ENCODE data around the gene SP3. TPM values are rescaled to one million over a fixed set of nuclear protein-coding genes. Genes with fewer than 3 reads are reported as not detected.
A peak's percentile ranks its signal among the peaks of the same experiment; 100 is the strongest.

Gene SP3
- total RNA-seq, 1 donor from 2014 or later: 90.9 TPM

DNA sequence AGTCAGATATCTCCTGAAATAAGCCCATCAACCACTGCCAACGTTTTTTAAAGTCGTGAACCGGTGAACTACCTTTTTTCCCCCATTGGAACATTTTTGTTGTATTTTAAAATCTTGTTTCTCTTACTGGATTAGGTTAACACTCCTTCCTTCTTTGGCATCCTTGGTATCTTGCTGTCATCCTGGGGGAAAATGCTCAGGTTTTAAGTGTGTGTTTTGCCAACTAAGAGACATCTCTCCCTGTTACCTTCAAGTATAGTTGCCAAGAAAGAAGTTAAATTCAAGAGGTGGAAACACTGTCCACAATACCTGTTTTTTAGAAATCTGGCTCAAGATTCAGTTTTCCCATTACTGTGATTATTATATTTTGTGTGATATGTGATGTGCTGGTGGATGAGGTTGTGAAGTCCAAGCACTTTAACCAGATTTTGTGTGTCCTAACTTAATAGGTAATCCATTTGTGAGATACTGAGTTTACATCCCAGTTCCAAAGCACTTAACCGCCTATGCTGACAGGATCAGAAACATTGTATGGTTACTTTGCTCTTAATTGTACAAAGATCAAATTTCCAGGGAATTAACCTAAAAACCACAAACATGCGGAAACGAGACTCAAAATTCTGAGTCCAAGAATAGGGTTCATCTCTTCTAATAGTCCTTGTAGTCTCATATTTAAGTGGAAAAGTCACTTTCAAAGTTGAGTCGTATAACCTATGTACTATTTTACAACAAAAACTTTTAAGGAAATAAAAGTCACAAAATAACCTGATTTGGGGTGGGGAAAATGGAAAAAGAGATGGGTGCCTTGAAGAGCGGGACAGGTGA lies 1.3 kb upstream of the SP3 start:
- DNase-seq (ENCODE audit: low read depth): peak; percentile 71

DNA sequence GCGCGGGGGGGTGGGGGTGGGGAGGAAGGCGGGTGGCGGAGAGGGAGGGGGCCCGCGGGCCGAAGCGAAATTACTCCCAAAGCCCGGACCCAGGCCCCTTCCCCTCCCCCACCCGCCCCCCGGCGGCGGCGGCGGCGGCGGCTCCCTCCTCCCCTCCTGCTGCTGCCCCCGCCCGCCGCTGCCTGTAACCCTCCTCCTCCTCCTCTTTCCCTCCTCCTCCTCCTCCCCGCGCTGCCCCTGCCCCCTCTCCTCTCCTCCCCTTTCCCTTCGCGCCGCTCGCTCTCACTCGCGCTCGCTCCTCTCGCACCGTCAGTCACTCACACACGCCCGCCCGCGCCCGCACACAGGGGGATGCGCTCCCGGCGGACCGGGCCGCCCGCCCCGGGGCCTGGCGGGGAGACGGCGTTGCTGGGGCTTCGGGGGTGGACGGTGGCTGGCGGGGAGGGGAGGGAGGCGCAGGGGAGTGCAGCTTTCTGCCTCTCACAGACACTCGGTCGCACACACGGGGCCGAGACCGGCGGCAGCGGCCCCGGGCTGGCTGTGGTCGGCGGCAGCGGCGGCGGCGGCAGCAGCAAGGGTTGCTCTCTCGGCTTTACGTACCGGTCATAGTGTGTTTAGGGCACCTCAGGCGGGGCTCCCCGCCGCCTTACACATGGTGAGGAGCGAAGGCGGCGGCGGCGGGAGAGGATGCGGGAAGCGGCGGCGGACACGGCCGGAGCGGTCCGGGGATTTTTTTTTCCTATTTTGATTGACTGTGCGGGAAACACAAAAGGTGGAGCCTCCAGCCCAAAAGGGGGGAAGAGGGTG lies 405 bp downstream of the SP3 start:
- DNase-seq (ENCODE audit: low read depth): peak; percentile 42

DNA sequence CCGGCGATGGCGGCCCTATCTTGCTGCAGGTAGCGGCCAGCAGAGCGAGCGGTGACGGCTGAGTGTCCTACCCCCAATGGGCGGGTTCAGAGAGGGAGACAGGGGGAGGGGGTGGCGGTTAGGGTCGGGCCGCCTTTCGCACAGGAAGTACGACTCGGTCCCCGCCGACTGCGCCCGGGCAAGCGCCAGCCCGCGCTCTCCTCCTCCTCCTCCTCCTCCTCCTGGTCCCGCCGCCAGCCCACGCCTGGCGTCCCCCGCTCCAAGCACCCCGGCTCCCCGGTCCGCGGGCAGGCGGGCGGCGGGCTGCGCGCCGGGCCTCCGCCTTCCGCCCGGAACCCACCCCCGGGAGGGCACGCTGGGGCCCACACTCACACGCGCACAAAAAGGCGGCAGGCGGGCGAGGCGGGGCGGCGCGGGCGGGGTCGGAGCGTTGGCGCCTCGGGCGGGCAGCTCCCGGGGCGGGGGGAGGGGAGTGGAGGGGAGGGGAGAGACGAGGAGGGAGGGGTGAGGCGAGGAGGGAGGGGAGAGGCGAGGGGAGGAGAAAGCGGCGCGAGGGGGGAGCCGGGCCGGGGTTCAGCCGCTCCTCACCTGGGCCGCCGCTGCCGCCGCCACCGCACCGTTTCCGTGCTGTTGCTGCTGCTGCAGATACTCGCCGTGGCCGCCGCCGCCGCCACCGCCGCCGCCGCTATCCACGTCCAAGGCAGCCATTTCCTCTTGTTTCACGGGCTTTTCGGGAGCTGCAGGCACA lies 1.2 kb downstream of the SP3 start:
- DNase-seq (ENCODE audit: low read depth): peak; percentile 59

DNA sequence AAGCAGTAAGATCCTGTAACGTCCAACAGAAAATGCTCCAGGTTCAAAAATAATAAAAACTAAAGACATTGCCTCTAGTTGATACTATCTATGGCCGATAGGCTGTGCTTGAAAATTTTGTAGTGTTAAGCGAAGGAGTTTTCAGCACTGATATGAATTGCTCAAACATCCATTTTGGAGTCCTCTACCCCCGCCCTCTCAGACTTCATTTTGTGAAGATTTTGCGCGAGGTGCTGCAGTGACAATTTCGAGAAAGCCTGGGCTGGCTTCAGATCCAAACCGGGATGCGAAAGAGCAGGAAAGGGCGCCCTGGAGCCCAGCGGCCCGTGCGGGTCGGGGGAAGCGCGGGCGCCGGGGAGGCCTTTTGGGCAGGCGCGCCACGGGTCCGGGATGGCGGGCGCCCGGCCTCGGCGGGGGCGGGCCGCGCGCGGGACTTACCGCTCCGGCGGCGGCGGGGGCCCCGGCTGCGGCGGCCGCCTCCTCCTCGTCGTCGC lies 1.8 kb downstream of the SP3 start:
- DNase-seq (ENCODE audit: low read depth): peak; percentile 72

DNA sequence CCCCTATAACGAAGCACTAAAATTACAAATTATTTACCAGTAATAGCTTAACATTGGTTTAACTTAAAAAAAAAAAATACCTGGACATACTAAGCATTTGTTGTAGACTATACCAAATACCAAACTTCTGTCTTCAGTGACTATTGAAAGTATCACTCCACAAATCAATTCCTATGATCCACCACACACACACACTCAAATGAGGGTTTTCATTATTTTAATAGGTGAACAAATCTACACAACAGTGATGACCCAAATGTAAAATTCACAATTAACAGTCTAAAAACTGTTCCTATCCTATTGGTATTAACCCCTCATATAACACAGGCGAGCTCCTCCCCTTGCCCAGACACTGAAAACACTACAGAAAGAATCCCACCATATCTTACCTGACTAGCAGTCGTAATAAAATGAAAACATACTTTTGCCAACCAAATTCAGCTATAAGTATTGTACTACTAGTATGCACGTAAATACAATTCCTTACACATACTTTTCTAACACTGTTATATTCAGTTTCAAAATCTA lies 2.5 kb downstream of the SP3 start:
- no peak for DNase-seq (ENCODE audit: low read depth)

DNA sequence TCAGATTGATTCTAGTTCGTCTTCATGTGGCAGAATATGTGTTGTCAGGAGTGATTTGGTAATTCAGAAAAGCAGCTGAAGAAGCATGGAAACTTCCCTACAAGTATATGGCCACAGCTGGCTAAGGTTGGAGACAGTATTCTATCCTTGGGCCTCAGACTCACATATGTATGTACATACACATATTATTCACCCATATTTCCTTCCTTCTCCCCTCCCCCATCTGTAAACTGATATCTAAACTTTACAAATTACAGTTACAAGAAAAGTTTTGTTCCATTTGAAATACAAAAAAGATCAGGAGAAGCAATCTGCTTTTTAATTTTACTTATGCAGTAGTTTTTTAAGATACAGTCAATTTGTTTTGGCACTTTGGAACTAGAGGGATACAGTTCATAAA lies 3.1 kb downstream of the SP3 start:
- DNase-seq (ENCODE audit: low read depth): no peak

DNA sequence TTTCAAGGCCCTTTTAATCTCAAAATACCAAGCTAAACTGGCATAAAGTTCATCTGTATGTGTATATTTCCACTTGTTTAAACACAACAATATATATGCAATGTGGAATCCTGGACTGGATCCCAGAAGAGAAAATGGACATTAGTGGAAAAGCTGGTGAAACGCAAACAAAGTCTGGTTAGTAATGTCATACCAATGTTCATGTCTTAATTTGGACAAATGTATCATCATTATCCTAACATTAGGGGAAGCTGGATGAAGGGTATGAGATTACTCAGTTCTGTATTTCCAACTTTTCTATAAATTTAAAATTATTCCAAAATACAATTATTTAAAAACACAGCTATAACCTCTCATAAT lies 3.8 kb downstream of the SP3 start:
- DNase-seq (ENCODE audit: low read depth): no peak

GRCh38 chr2:173959909-173960308 lies 5.3 kb downstream of the SP3 start:
- no peak for DNase-seq (ENCODE audit: low read depth)

DNA sequence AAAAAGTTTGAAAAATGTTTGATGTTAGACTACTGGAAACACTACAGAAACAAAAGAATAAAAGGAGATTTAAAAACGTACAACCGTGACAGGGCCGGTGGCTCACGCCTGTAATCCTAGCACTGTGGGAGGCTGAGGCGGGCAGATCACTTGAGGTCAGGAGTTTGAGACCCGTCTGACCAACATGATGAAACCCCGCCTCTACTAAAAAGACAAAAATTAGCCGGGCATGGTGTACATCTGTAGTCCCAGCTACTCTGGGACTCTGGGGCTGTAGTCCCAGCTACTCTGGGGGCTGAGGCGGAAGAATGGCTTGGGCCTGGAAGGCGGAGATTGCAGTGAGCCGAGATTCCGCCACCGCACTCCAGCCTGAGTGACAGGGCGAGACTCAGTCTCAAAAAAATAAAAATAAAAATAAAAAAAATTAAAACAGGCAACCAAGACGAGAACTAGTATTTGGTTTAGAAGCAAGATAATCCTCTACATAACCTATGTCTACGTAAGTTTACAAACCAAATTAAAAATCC lies 5.8 kb downstream of the SP3 start:
- DNase-seq (ENCODE audit: low read depth): no peak

DNA sequence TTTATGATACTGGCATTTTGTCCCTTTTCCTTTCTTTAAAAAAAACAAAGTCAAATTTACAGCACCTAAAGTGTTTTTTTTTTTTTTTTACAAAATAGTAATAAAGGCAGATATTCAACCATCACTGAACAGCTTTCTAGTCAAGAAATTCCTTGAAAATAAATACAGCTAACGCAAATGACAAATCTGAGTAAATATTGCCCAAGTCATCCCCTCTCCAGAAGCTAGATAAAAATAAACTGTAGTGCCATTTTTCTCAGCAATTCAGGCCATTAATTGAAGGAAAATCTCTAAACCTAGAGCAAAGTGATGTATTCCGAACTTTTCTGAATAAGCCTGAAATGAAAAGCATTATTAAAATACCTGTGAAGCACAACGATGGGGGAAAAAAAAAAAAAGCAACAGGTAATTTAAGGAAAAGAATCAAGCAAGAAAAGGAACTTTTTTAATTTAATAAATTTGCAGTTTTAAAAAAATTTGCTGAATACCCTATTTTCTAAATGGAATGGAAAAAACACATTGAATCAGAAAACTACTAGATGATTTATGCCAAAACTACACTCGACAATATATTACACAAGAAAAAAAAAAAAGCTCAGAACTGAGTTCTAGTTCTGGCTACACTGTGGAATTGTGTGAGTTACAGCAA lies 6.9 kb downstream of the SP3 start:
- no peak for DNase-seq (ENCODE audit: low read depth)

DNA sequence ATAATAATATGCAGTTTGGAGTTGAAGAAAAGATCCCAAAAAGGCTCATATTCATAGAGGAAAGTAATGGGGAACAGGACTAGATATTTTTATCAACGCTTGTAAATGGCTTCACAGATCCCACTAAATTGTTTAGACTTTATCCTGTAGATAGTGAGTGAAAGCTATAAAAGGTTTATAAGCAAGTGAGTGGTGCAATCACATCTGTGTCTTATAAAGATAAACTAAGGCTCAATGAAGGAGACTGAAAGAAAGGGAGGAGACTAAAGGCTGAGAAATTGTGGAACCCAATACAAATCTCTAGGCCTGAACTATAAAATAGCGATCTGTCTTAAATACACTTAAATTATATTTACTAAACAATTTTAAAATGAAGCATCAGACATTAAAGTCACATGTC lies 7.7 kb downstream of the SP3 start:
- DNase-seq (ENCODE audit: low read depth): no peak

- no peak for DNase-seq (ENCODE audit: low read depth)
Observed at GRCh38 chr2:173956454-173956853, 8.7 kb downstream of the SP3 start.

DNA sequence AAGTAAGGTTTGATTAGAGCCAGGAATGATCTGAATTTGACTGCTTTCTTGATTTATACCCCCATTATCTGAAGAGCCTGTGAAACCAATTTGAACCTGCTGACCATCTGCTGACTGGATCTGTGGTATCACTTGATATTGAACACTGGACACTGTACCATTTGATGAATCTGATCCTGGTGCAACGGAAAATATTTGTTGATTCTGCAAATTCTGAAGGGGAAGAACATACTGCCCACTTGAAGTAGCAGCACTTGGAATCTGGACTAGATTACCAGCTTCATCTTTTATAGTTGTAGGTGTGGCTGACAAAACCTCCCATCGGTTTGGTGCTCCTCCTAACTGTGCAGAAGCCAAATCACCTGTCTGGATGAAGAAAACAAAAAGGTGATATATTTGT lies 9.3 kb downstream of the SP3 start:
- no peak for DNase-seq (ENCODE audit: low read depth)

GRCh38 chr2:173955004-173955403 lies 10.2 kb downstream of the SP3 start:
- no peak for DNase-seq (ENCODE audit: low read depth)

DNA sequence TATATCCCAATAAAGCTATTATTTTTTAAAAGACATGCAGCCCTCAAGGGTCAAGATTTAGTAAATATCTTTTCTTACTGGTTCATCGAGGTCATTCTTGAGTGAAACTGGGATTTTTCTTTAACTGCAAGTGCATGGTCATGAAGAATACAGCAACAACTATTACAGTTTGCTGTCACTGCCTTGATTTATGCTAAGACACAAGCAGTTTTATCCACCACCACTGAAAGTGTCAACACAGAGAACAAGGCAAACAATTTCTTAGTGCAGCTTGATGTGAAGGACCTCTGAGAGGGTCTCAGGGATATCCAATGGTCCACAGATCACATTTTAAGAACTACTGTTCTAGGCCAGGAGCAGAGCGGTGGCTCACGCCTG lies 12.1 kb downstream of the SP3 start:
- no peak for DNase-seq (ENCODE audit: low read depth)

DNA sequence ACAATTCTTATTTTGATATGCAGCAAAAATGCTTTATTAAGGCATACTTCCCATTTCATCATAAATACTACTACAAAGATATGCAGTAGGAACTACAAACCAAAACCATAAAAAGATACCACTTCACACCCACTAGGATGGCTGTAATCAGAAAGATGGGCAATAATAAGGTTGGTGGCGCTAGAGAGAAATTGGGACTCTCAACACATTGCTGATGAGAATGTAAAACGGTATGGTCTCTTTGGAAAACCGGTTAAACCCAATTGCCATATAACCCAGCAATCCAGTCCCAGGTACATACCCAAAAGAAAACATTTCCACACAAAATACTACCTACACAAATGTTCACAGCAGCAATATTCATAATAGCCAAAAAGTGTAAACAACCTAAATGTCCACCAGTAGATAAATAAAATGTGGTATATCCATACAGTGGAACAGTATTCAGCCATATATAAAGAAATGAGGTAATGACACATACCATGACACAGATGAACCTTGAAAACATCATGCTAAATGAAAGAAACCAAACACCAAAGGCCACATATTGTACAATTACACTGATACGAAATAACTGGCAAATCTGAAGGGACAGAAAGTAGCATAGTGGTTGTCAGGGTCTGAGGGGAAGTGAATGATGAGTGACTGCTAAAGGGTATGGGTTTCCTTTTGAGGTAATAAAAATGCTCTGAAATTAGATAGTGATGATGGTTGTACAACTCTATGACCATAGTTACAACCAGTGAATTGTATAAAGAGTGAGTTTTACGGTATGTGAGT lies 12.7 kb downstream of the SP3 start:
- no peak for DNase-seq (ENCODE audit: low read depth)

DNA sequence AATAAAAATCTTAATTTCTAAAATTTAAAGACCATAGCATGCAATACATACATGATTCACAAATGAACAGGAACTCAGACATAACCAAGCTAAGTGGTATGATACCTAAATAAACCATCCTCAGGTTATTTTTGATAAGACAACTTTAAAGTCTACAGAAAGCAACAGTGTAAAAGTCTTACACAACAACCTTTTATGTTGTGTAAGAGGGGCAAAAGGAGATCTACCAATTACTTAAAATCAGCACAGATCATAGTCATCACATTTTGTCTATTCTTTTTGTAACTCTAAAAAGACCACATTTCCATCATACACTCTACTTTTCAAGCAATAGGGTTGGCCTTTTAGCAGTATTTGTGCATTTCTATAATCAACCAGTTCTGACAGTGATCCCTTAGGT lies 16.3 kb downstream of the SP3 start:
- no peak for DNase-seq (ENCODE audit: low read depth)

- no peak for DNase-seq (ENCODE audit: low read depth)
Observed at GRCh38 chr2:173948198-173948597, 17.0 kb downstream of the SP3 start.

GRCh38 chr2:173947131-173947530 lies 18.0 kb downstream of the SP3 start:
- DNase-seq (ENCODE audit: low read depth): no peak

GRCh38 chr2:173943738-173944137 lies 21.4 kb downstream of the SP3 start:
- no peak for DNase-seq (ENCODE audit: low read depth)

All from renal cortical epithelial cell (primary cell).